ENCODE results near the gene AK5. TPM values are rescaled to one million over a fixed set of nuclear protein-coding genes. Genes with fewer than 3 reads are reported as not detected.

Gene AK5
- total RNA-seq, 1 experiment from 2014 or later = 3.8 TPM

- POLR2A ChIA-PET (ENCODE audit: unreplicated experiment) = no interaction called here
- no peaks in the 10 kb centered on the region for H3K9me2 ChIP-seq (replicated peaks; ENCODE audit: low read length)
- TF ChIP-seq EZH2 (IDR thresholded peaks at IDR 0.05; ENCODE audit: low read length, unreplicated experiment) = no peak
- TF ChIP-seq EZH2phosphoT487 (IDR thresholded peaks at IDR 0.05; ENCODE audit: borderline replicate concordance, low read length) = no peak
- no peak for TF ChIP-seq CTCF (conservative IDR thresholded peaks at IDR 0.05; ENCODE audit: low read depth, low read length)
- no peaks in the 10 kb centered on the region for H3K36me3 ChIP-seq (ENCODE audit: low read depth, low read length)
- CTCF ChIA-PET = no interaction called here
- no peak overlapping the region for H3K4me3 ChIP-seq (ENCODE audit: low read length)
- BruUV-seq (replicated peaks) = no TSS peak
- no peak for DNase-seq
- no peak overlapping the region for H3K9ac ChIP-seq (ENCODE audit: low read length)
- no peak overlapping the region for H3K27ac ChIP-seq (ENCODE audit: low read length)
- H4K20me1 ChIP-seq (ENCODE audit: low read length) = no peaks in the 10 kb centered on the region
- H3K9me3 ChIP-seq (ENCODE audit: low read length) = no peaks in the 10 kb centered on the region
- peaks cover 17% of the 10 kb centered on the region for H3K4me1 ChIP-seq (ENCODE audit: insufficient read depth, low read length)
- H2AFZ ChIP-seq (ENCODE audit: low read length) = no peak overlapping the region
- no peaks in the 10 kb centered on the region for H3F3A ChIP-seq (ENCODE audit: low read length, unreplicated experiment)
- no peaks in the 10 kb centered on the region for H3K27me3 ChIP-seq (ENCODE audit: low read length)
- no peaks in the 10 kb centered on the region for H3K79me2 ChIP-seq (ENCODE audit: low read length)
- H3K4me2 ChIP-seq (ENCODE audit: low read length) = no peak overlapping the region
- intact Hi-C loops (cut with micrococcal nuclease) = no loop called here
- ATAC-seq = no peak
Observed at GRCh38 chr1:77316006-77316405, 34.2 kb downstream of the AK5 start.

GRCh38 chr1:77316966-77317365 lies 35.1 kb downstream of the AK5 start:
- no peaks in the 10 kb centered on the region for H3K27me3 ChIP-seq (ENCODE audit: low read length)
- no peaks in the 10 kb centered on the region for H3K36me3 ChIP-seq (ENCODE audit: low read depth, low read length)
- H3K4me3 ChIP-seq (ENCODE audit: low read length) = no peak overlapping the region
- no peak overlapping the region for H3K27ac ChIP-seq (ENCODE audit: low read length)
- no peak for DNase-seq
- no TSS peak for BruUV-seq (replicated peaks)
- no peak overlapping the region for H2AFZ ChIP-seq (ENCODE audit: low read length)
- no peaks in the 10 kb centered on the region for H4K20me1 ChIP-seq (ENCODE audit: low read length)
- no peaks in the 10 kb centered on the region for H3K9me3 ChIP-seq (ENCODE audit: low read length)
- peaks cover 26% of the 10 kb centered on the region for H3K4me1 ChIP-seq (ENCODE audit: insufficient read depth, low read length)
- H3K9ac ChIP-seq (ENCODE audit: low read length) = no peak overlapping the region
- POLR2A ChIA-PET (ENCODE audit: unreplicated experiment) = no interaction called here
- CTCF ChIA-PET = no interaction called here
- H3F3A ChIP-seq (ENCODE audit: low read length, unreplicated experiment) = no peaks in the 10 kb centered on the region
- H3K4me2 ChIP-seq (ENCODE audit: low read length) = no peak overlapping the region
- no peak for ATAC-seq
- TF ChIP-seq CTCF (conservative IDR thresholded peaks at IDR 0.05; ENCODE audit: low read depth, low read length) (no peak), EZH2phosphoT487 (IDR thresholded peaks at IDR 0.05; ENCODE audit: borderline replicate concordance, low read length) (no peak), EZH2 (IDR thresholded peaks at IDR 0.05; ENCODE audit: low read length, unreplicated experiment) (no peak)
- H3K79me2 ChIP-seq (ENCODE audit: low read length) = no peaks in the 10 kb centered on the region
- intact Hi-C loops (cut with micrococcal nuclease) = no loop called here
- no peaks in the 10 kb centered on the region for H3K9me2 ChIP-seq (replicated peaks; ENCODE audit: low read length)

GRCh38 chr1:77319036-77319705 lies 37.4 kb downstream of the AK5 start:
- intact Hi-C loops (cut with micrococcal nuclease) = no loop called here
- Histone ChIP-seq H3K9me2 (replicated peaks; ENCODE audit: low read length) (no peaks in the 10 kb centered on the region), H3K79me2 (ENCODE audit: low read length) (no peaks in the 10 kb centered on the region), H3F3A (ENCODE audit: low read length, unreplicated experiment) (no peaks in the 10 kb centered on the region), H3K27ac (ENCODE audit: low read length) (peak overlapping the region; percentile 52), H3K4me1 (ENCODE audit: insufficient read depth, low read length) (peaks cover 37% of the 10 kb centered on the region), H3K9ac (ENCODE audit: low read length) (no peak overlapping the region), H3K36me3 (ENCODE audit: low read depth, low read length) (no peaks in the 10 kb centered on the region), H2AFZ (ENCODE audit: low read length) (peak overlapping the region; percentile 58), H3K4me2 (ENCODE audit: low read length) (peak overlapping the region; percentile 22), H3K9me3 (ENCODE audit: low read length) (no peaks in the 10 kb centered on the region), H4K20me1 (ENCODE audit: low read length) (no peaks in the 10 kb centered on the region), H3K4me3 (ENCODE audit: low read length) (no peak overlapping the region), H3K27me3 (ENCODE audit: low read length) (no peaks in the 10 kb centered on the region)
- DNase-seq (peak; percentile 48), ATAC-seq (no peak)
- TF ChIP-seq EZH2 (IDR thresholded peaks at IDR 0.05; ENCODE audit: low read length, unreplicated experiment) (no peak), EZH2phosphoT487 (IDR thresholded peaks at IDR 0.05; ENCODE audit: borderline replicate concordance, low read length) (no peak), CTCF (conservative IDR thresholded peaks at IDR 0.05; ENCODE audit: low read depth, low read length) (no peak)
- ChIA-PET POLR2A (ENCODE audit: unreplicated experiment) (no interaction called here), CTCF (no interaction called here)
- no TSS peak for BruUV-seq (replicated peaks)
